Posterior cingulate gyrus (tissue), 11 donors: ENCODE measurements around the gene NPTN.
A peak's percentile ranks its signal among the peaks of the same experiment; 100 is the strongest.

Experiments used
- DNase-seq, 10 donors: peaks; one replicate each; pipeline versions ENCODE4 v3.0.0 to v3.0.0-alpha.2; 2020 to 2021; ENCODE audit warnings: mixed read lengths in 3 of 10
- intact Hi-C: fragments of 100-400 bp; cut with DNase I; formaldehyde crosslinking; loops from one replicate; pipeline ENCODE4 v1.15.1; 2023

Gene NPTN

DNA sequence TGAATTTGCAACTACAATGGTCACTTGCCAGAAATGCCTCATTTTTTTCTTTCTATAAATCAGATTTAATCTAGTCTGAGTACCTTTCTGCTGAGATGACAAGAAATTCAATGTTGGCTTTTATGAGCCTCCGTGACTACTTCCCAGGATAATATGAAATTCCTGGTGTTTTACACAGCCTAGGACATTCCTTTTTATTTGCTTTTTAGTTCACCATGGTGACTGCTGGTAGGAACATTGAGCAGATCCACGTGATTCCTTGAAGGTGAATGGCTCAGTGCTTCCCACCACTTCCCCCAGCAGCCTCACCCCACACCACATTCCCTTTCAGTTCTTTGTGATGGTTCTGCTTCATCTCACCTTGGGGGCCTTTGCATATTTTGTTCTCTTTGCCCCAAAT, 4.3 kb upstream of the NPTN start:
- intact Hi-C loops = loop anchor here (2.0 to 5.0 kb wide), 4 partner anchors 45 to 355 kb away; partner anchors contain the start of genes CD276, PML and STOML1
- no peak for DNase-seq

DNA sequence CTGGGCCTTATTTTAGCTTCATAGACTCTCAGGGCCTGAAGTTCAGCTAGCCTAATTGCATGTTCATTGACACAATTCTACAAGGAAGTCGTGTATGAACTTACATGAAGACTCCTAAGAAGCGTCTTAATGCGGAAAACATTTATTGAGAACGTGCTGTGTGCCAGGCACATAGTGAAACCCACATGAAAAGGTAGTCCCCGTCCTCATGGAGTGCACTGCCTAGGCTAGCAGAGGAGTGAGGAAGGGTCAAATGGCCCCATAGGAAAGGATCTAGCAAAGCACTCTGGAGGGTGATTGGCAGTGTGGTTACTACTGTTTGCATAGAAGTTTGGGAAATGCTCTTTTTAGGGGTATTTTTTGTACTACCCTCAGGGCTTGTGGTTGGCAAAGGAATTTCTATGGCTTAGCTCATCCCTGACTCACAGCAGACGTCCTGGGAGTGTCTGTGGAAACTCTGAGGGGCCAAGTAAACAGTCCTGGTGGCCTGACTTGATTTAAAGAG, 854 bp upstream of the NPTN start:
- no peak for DNase-seq
- intact Hi-C loops = loop anchor here (5.0 kb wide), 2 partner anchors 37 to 852 kb away; partner anchors contain the start of gene ADPGK

DNA sequence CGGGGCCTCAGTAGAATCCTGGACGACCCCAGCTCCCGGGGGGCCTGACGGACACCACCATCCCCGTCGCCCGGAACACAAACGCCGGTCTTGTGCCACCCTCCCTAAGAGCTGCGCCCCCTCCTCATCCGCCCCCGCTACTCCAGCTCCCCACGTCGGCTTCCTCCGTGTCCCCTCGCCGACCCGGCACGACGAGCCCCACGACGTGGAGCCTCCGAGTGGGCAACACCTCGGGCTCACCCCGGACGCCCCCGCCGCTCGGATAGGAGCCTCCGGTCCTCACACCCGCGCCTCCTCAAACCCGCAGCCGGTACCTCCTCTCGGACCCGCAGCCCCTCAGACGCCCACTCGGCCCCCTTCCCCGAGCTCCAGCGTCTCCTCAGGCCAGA, 525 bp downstream of the NPTN start:
- intact Hi-C loops = loop anchor here (5.0 kb wide), 2 partner anchors 35 to 850 kb away; partner anchors contain the start of gene ADPGK
- DNase-seq = peak in 5 of 10 donors; percentile 15 to 89 (median 75)

DNA sequence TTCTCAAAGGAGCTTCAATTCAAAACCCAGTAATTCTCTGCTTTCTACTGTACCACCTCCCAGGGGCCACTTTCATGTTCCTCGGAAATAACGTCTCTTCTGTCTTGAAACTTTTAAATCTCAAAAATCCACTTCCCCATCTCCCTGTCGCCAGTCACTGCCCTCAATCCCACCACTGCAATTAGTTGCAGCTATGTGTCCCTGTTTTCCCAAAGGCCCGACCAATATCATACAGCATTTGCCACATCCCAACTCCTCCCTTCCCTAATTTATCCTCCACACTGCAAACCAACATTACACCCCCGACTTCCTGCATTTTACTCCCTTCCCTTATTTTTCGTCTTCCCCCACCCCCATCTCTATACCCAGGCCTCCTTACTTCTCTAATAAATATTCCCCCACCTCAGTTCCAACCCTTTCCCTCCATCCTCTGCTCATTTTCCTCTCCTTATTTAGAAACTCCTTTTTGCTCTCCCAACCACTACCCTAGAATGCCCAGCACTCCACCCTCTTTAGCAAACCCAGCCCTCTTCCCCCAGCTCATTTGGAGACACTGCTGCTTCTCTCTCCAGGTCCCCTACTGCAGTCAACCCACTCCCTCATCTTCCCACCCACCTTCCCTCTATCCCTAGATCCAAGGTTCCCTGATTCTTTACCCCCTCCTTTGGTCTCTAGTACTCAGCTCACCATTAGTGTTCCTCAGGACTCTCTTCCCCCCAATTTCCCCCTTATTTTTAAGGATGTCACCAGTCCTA, 1.1 kb downstream of the NPTN start:
- intact Hi-C loops = loop anchor here (5.0 kb wide), 2 partner anchors 35 to 850 kb away; partner anchors contain the start of gene ADPGK
- peak in 3 of 10 donors; percentile 8 to 70 (median 9) for DNase-seq

DNA sequence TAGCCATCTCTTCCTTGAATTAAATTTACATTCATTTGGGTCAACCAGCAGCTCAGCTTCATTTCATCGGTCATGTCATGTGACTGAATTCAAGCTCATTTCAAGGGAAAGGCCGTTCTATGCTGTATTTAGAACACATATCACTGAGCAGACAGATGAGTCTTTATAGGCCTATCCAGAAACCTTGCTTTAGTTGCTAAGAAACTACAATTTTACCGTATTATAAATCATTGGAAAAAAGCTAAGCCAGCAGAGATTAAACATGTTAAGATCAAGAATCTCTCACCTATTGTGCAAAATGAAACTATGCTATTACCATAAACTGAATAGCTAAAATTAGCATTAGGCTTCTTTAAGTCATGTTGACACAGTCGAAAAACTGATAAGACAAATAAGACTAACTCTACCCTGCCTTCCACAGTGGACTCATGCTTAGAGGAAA, 2.2 kb downstream of the NPTN start:
- DNase-seq = no peak
- intact Hi-C loops = loop anchor here (5.0 kb wide), 2 partner anchors 34 to 849 kb away; partner anchors contain the start of gene ADPGK

DNA sequence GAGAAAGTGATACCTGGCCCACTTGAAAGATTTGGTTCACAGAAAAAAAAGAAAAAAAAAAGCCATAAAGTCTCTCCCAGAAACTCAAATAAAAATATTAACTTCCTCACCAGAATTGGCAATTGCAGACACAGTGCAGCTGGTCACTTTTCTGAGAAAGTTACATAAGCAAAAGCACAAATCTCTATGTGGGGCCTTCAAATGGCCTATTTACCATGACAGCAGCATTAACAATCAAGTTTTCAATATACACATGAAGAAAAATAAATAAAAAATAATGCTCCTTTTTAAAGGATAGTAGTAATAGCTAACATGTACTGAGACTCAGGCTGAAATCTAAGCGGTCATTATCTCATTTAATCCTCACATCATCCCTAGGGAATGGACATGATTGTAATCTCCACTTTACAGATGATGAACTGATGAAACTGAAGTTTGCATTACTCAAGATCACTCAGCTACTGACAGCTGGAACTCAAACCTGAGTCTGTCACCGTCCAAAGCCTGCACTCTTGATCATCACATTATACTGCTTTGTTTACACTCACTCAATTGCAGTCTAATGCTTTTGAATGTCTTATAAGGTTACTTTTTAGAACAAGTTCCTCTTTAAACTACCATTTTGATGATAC, 3.3 kb downstream of the NPTN start:
- intact Hi-C loops = loop anchor here (5.0 kb wide), 2 partner anchors 33 to 848 kb away; partner anchors contain the start of gene ADPGK
- no peak for DNase-seq

DNA sequence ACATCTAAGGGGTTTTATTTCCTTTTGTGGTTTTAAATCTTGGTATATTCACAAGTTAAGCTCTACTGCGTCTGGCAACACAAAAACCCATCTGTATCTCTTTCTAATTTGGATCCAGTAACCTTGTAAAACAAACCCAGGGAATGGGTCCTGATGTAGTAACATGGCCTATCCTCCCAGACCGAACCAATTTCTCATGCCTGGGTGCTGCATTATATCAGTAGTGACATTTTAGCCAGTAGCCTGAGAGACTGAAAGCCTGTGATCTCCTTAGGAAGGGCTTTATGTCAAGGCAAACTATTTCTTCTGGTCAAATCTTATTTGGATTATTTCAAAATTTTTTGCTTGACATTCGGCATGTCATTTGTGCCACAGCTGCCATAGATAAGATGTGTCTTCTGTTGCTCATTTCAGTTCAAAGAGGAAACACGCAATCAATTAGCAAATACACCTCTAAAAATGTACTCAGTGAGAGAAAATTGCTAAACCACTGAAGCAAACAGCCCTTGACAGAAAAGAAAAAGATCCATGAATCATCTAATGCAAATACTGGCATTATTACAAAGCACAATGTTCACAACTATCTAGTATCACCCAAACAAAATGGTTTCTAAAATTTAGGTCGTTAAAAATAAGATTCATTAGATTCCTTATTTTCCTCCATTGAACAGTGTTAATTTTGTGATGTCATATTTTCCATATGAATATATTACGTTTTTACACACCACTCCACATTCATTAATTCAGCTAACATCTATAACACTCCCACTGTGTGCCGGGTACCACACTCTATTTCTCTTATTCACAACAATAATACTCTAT, 4.0 kb downstream of the NPTN start:
- DNase-seq = no peak
- intact Hi-C loops = no loop called here

DNA sequence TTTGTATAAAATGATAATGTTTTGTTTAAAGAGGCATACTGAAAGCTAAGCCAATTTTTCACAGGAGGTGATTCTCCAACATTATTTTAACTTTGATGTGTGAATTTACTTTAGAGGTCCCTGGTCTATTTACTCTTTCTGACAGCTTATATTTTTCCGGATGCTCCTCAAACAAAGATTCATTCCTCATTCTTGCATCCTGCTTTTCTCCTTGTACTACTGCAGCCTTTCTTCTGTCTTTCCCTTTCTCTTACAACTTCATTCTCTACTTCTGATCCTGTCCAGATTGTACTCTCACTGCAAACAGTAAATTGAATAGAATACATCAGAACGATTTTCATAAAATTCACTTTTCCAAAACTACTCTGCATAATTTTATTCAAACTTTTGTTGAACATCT, 5.1 kb downstream of the NPTN start:
- intact Hi-C loops = no loop called here
- DNase-seq = no peak

DNA sequence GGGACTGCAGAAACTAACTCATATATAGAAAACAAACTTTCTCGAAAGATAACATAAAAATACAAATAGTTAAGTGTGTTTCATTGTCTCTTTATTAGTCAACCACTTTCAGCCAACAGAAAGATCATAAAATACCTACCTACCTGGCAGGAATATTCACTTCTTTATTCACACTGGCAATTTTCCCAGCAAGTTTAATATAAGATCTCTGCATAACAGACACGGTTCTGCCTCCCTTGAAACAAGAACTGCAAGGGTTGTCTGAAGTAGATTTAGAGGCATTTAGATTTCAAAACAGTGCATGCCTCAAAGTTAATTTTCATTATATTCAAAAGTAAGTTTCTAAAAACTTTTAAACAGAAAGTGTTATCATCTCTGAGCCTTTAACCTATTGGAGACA, 7.1 kb downstream of the NPTN start:
- no peak for DNase-seq
- intact Hi-C loops = no loop called here

DNA sequence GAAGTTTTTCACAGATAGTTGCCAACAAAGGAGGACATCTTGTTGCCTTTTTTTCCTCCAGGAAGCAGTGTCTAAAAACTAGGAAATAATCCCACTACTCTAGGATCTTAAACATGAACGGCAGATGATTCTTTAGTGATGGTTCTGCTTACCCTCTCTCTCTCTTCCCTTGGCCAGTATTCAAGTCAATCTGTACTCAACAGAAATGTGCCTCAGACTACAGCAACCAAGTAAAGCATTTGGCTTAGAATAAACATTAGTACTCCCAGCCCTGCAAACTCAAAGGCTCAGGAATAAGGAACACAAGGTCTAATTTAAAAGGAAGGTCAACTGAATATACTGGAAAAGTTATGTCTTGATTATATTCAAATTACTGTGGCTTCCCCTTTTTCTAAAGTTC, 8.7 kb downstream of the NPTN start:
- DNase-seq = no peak
- intact Hi-C loops = no loop called here

DNA sequence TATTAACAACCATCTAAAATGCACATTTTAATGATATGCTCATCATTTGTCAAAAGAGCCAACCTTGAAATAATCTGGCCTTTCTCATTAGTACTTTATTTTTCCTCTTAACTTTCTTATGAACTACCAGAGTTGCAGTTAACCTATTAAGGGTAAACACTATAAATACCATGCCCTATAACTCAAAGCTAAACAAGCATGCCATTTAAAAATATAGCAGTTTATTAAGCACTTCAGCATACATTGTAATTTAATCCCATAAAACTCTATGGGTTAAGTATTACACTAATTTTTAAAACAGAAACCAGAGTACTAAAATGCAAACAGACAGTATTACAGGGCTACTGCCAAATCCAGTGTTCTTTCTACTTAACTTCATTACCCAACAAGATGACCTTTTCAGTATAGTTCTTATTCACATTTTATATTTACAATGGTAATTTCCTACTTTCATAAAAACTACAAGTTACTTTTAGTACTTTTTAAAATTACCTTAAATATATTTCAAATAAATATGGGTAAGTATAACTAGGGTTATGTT, 11.8 kb downstream of the NPTN start:
- no peak for DNase-seq
- intact Hi-C loops = no loop called here

DNA sequence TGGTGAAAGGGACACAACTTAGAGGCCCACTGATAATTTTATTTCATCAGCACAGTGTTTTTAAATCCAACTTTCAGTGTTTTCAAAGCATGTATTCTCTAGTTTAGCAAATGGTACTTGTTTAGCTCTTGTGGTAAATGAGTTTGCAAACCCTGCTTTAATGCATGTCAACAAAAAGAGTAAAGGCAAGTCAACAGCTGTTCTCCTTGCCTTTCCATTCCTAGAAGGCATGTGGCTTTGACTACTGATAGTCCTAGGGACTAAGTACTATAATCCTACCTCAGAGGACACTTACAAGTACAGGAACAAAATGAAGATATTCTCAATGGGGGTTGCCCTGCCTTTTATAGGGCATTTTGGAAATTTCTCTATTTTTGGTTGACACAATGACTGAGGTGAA, 13.1 kb downstream of the NPTN start:
- intact Hi-C loops = no loop called here
- DNase-seq = no peak

DNA sequence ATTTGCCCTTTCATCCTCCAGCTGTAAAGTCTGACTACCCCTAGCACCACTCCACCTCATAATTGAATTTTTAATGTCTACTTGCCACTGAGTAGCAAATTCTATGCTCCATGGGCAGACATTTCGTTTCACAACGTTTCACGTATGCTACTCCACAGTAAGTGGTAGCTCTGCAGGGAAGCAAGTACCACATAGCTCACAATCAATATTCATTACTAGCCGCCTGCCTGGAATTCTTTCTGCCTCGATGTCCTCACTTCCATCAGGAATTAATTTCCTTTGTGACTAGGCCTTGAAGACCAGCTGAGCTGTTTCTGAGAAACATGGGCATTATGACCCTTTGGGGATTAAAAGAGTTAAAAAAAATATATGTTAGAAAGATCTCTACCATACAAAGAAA, 15.3 kb downstream of the NPTN start:
- DNase-seq = no peak
- intact Hi-C loops = no loop called here

DNA sequence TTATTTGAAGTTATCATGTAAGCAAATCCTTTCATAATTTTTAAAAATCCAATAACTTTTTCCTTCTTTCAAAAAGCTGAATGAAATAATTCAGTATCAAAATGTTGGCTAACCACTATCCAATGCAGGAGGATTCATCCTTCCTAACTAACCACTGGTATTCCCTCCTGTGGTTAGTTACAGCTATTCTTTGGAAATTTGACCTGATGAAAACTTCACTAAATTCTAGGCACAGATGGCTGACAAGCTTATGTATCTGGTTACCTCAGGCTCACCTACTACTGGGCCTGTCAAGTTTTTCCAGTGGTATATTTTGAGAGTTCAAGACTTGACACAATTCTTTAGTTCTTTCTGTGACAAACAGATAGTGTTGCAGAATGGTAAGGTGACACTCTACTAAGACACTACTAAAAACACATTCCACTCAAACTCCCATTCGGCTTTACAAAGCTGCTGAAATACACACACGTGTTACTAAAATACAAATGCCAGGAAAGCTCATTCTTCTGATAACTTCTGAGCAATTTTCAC, 15.8 kb downstream of the NPTN start:
- DNase-seq = no peak
- intact Hi-C loops = no loop called here

DNA sequence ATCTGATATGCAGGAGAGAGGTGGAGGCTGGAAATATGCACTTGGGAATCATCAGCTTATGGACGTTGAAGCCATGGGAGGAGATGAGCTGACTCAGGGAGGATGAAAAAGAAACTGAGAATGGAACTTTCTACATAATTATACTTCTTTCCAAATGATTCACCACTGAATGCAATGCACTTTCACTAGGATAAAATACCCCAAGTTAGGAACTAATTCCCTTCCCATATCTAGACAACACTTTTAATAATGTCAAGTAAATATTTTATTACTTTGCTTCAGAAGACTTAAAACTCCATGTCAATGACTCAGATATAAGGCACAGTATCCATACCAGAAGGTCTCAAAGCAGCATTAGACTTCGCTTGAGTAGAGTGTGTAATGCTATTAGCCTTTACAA, 24.2 kb downstream of the NPTN start:
- no peak for DNase-seq
- intact Hi-C loops = no loop called here

DNA sequence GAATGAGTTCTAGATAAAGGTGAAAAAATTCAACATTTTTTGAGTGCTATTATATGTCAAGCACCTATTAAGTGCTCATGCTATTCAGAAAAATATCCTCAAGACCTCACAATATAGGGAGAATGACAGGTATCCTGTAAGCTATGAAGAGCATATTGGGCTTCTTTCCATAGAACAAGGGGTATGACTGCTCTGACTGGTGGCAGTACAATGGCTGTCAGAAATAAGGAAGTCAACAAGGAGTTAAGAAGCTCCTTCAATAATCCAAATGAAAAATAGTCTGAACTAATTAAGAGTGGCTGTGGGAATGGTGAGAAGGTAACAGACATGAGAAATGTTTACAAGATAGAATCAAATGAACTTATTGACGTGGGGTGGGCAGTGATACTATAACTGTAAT, 24.7 kb downstream of the NPTN start:
- intact Hi-C loops = no loop called here
- DNase-seq = no peak

DNA sequence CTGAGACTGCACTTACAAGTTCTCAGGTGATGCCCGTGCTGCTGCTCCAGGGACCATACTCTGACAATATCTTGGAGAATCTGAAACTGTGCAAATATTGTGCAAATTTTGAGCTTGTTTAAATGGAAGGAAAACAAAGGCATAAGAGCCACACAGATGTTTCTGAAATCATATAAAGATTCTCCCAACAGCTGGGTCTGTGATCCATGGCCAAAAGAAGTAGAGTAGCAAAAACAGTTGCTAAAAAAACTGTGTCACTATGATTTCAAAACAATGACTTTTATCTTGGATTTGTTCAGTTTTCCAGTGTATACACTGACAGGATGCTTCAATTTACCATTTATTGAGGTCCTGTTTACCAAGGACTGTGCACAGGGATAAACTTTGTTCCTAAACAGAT, 25.3 kb downstream of the NPTN start:
- intact Hi-C loops = no loop called here
- DNase-seq = no peak

DNA sequence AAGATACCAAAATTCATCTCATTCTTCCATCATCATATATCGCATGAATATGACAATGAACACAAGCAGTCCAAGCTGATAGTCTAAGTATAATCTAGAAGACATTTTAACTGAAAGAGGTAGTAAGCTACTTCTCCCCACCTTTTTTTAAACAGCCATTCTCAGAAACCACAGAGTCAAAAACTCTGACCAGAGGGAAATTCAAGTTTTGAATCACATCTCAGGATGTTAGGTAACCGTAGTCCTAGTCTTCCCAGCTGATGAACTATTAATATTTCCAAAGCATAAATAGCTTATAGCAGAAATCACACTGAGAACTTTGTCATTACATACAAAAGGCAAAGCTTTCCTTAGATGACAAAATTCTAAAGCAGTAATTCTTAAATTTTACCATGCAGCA, 25.8 kb downstream of the NPTN start:
- intact Hi-C loops = no loop called here
- DNase-seq = no peak

DNA sequence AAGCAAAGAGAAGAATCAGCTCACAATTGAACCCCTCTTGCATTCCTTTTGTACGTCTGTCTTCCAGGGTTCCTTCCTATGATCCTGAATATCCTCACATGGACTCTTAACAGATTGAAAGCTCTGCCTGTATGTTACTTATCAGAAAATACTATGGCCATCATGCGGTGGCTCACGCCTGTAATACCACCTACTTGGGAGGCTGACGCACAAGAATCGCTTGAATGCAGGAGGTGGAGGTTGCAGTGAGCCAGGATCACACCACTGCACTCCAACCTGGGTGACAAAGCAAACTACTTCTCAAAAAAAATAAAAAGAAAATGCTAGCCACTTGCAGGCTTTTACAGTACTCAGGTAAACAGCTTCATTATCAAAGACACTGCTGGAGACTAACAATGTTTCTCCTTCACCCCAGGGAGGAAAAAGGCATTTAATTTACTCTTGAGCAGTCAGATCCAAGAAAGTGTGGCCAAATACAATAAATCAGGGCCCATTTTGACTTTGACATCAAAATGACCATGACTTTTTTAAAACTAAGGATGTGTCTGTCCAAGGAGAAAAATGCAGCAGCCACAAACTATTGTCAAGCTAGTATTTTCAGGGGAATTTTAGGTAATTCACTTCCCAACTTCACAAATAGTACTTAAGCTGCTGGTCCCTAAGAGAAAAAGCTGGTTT, 27.3 kb downstream of the NPTN start:
- intact Hi-C loops = no loop called here
- DNase-seq = no peak

DNA sequence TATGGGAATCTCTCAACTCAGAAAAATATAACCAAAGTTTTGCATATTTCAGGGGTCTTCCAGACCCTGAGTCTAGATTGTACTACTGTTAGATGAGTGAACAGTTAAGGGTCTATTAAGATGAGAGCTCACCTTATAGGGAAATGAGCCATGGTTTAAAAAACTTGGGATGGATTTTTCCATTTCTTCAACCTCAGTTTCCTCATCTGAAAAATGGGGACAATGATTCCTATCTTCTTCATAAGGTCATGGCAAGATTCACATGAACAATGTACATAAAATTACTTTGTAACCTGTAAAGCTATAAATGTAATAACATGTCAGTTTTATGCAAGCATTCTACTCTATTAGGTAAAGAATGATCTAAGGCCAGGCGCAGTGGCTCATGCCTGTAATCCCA, 28.7 kb downstream of the NPTN start:
- intact Hi-C loops = no loop called here
- no peak for DNase-seq
